Measurements from ENCODE around the gene TGFBR3. TPM values are rescaled to one million over a fixed set of nuclear protein-coding genes. Genes with fewer than 3 reads are reported as not detected.

TGFBR3 gene
- total and polyA plus RNA-seq, 2 of the 4 experiments (the other 2 are of a cell fraction) = 3.0 to 11.3 TPM

DNA sequence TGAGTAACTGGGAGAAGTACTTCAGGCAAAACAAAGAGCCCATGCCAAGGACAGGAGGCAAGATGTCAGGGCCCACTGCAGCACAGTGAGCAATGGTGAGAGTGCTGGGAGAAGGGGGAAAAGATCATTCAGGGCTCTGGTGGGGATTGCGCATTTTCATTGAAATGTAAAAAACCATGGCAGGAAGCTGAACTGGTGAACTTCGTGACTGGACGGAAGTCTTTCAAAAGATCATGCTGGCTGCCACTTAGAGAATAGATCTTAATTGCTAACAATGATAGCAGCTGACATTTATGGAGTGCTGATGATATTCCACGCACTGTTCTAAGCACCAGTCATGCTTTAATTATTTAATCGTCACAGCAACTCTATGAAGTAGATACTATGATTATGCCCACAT is 107.0 kb downstream of the TGFBR3 start:
- Histone ChIP-seq H2BK5ac (ENCODE audit: low read depth, low read length, poor library complexity, severe bottlenecking) (no peak overlapping the region), H2BK15ac (ENCODE audit: low read depth, low read length) (no peak overlapping the region), H2BK120ac (ENCODE audit: low read depth, low read length) (no peak overlapping the region), H2AFZ (replicated peaks; ENCODE audit: low read length, poor library complexity) (no peak overlapping the region), H3K9me3 (ENCODE audit: control insufficient read depth, insufficient read depth, low read length) (no peaks in the 10 kb centered on the region), H3K4ac (ENCODE audit: low read depth, low read length) (no peak overlapping the region), H2AK5ac (ENCODE audit: low read depth, low read length) (no peak overlapping the region), H3K79me1 (ENCODE audit: low read depth in 1 of 2, low read length in 2 of 2) (peaks cover 0 to 4% of the 10 kb centered on the region in 2 experiments; a peak in 2 of 4 replicates), H3K56ac (ENCODE audit: extremely low read depth, insufficient read depth, low read length) (no peak overlapping the region), H4K8ac (ENCODE audit: low read depth in 2 of 2, low read length in 2 of 2) (no peak overlapping the region), H2BK20ac (ENCODE audit: low read depth, low read length) (no peak overlapping the region), H3K9me1 (ENCODE audit: insufficient read depth, low read length) (peaks cover 15% of the 10 kb centered on the region), H4K20me1 (ENCODE audit: insufficient read depth, low read length) (no peaks in the 10 kb centered on the region), H4K5ac (ENCODE audit: low read depth, low read length) (no peak overlapping the region), H3K36me3 (ENCODE audit: control insufficient read depth, insufficient read depth, low read length) (no peaks in the 10 kb centered on the region), H3K23ac (ENCODE audit: low read depth, low read length) (no peak overlapping the region), H3K14ac (replicated peaks; ENCODE audit: low read depth, low read length) (no peak overlapping the region), H3K4me3 (ENCODE audit: insufficient read depth, low read depth, low read length) (no peak overlapping the region), H4K91ac (ENCODE audit: insufficient read depth, low read depth, low read length) (no peak overlapping the region), H3K4me2 (ENCODE audit: low read depth, low read length) (no peak overlapping the region), H3K4me1 (ENCODE audit: control insufficient read depth, insufficient read depth, low read length) (peaks cover 20% of the 10 kb centered on the region), H3K18ac (ENCODE audit: low read depth, low read length) (no peak overlapping the region), H3K9ac (ENCODE audit: low read depth, low read length) (no peak overlapping the region), H2AK9ac (replicated peaks; ENCODE audit: low read depth, low read length, poor library complexity) (no peak overlapping the region), H3K27me3 (ENCODE audit: control insufficient read depth, insufficient read depth, low read length) (no peaks in the 10 kb centered on the region), H3K27ac (ENCODE audit: insufficient read depth, low read length) (no peak overlapping the region)
- ATAC-seq (ENCODE audit: low read depth) (no peak), DNase-seq (no peak)
- no TSS peak for BruUV-seq (replicated peaks)
- dilution Hi-C loops (cut with HindIII; ENCODE audit: low sequenced_read_pairs, unreplicated experiment) = no loop called here
- in situ Hi-C loops (cut with MboI; ENCODE audit: low sequenced_read_pairs) = no loop called here
- intact Hi-C loops (cut with micrococcal nuclease) = no loop called here
- WGBS, 2 experiments (ENCODE audit: extremely low coverage in 2 of 2, insufficient read length in 1 of 2) = 78% methylated on average over 3 of the region's 5 CpGs; no CpG with 5 or more reads in 1 of the 2 experiments
- TF ChIP-seq MXI1 (IDR thresholded peaks at IDR 0.05; ENCODE audit: borderline replicate concordance, low read depth, low read length) (no peak), NFE2L2 (IDR thresholded peaks at IDR 0.05; ENCODE audit: low read depth, low read length) (no peak), MAFK (IDR thresholded peaks at IDR 0.05; ENCODE audit: low read depth, low read length) (no peak), RAD21 (IDR thresholded peaks at IDR 0.05; ENCODE audit: low read length) (no peak), FOS (IDR thresholded peaks at IDR 0.05; ENCODE audit: low read depth, low read length) (no peak), CHD1 (IDR thresholded peaks at IDR 0.05; ENCODE audit: low read depth, low read length) (no peak), MAZ (IDR thresholded peaks at IDR 0.05; ENCODE audit: borderline replicate concordance, low read depth, low read length) (no peak), CEBPB (IDR thresholded peaks at IDR 0.05; ENCODE audit: low read depth, low read length) (no peak)
- TF ChIP-seq, protein P1, sequence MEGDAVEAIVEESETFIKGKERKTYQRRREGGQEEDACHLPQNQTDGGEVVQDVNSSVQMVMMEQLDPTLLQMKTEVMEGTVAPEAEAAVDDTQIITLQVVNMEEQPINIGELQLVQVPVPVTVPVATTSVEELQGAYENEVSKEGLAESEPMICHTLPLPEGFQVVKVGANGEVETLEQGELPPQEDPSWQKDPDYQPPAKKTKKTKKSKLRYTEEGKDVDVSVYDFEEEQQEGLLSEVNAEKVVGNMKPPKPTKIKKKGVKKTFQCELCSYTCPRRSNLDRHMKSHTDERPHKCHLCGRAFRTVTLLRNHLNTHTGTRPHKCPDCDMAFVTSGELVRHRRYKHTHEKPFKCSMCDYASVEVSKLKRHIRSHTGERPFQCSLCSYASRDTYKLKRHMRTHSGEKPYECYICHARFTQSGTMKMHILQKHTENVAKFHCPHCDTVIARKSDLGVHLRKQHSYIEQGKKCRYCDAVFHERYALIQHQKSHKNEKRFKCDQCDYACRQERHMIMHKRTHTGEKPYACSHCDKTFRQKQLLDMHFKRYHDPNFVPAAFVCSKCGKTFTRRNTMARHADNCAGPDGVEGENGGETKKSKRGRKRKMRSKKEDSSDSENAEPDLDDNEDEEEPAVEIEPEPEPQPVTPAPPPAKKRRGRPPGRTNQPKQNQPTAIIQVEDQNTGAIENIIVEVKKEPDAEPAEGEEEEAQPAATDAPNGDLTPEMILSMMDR (conservative IDR thresholded peaks at IDR 0.05; ENCODE audit: low read depth, low read length) = no peak
- CTCF ChIA-PET = no interaction called here
- POLR2A ChIA-PET (ENCODE audit: unreplicated experiment) = no interaction called here
